CD14-positive monocyte (primary cell): ENCODE data around the gene RFNG. TPM values are rescaled to one million over a fixed set of nuclear protein-coding genes. Genes with fewer than 3 reads are reported as not detected.

Source experiments
- DNase-seq, 3 donors: peaks; one replicate each; pipeline ENCODE4 v3.0.0-alpha.2; 2011 to 2022
- H2AFZ ChIP-seq: 2 replicates; pipeline ENCODE4 v1.6.0; 2012; ENCODE audit warnings: mild to moderate bottlenecking, low read depth, low read length, inconsistent platforms; ENCODE audit not compliant: insufficient read depth, poor library complexity, severe bottlenecking
- H3K27ac ChIP-seq, 2 donors: 1 replicate in 1 of 2; 2 replicates in 1 of 2; pipeline ENCODE4 v1.5.1; 2012 to 2013; ENCODE audit warnings: low read length in 2 of 2, control low read depth in 1 of 2, inconsistent platforms in 1 of 2, low read depth in 1 of 2, mild to moderate bottlenecking in 1 of 2
- H3K27me3 ChIP-seq, 2 donors: one replicate each; pipeline versions ENCODE4 v1.6.0 to v1.6.1; 2011 to 2013; ENCODE audit warnings: low read length in 2 of 2; ENCODE audit not compliant: control insufficient read depth in 2 of 2, insufficient read depth in 2 of 2
- H3K36me3 ChIP-seq, 2 donors: replicated peaks in 1 of 2; 1 replicate in 1 of 2; 2 replicates in 1 of 2; pipeline versions ENCODE4 v1.5.1 to v1.6.1; 2012 to 2013; ENCODE audit warnings: low read length in 2 of 2, control low read depth in 1 of 2, inconsistent platforms in 1 of 2, mild to moderate bottlenecking in 1 of 2; ENCODE audit not compliant: insufficient read depth in 2 of 2, control insufficient read depth in 1 of 2
- H3K4me1 ChIP-seq, 2 donors: 1 replicate in 1 of 2; 2 replicates in 1 of 2; pipeline versions ENCODE4 v1.5.1 to v1.6.1; 2012 to 2013; ENCODE audit warnings: low read length in 2 of 2, control low read depth in 1 of 2, inconsistent platforms in 1 of 2, mild to moderate bottlenecking in 1 of 2, moderate library complexity in 1 of 2; ENCODE audit not compliant: insufficient read depth in 2 of 2, control insufficient read depth in 1 of 2
- H3K4me2 ChIP-seq: replicated peaks from 2 replicates; pipeline ENCODE3; 2012; ENCODE audit warnings: low read length, moderate library complexity, mild to moderate bottlenecking; ENCODE audit not compliant: poor library complexity, severe bottlenecking; ENCODE audit errors: extremely low read depth
- H3K4me3 ChIP-seq, 3 experiments: fragments of 200-600 bp in 1 of 3; sonication (generic) in 1 of 3; replicated peaks in 1 of 3; 1 replicate in 2 of 3; 2 replicates in 1 of 3; pipeline ENCODE4 v1.5.1; 2011 to 2013; ENCODE audit warnings: low read length in 3 of 3, mild to moderate bottlenecking in 3 of 3, control low read depth in 2 of 3, low read depth in 2 of 3, inconsistent platforms in 1 of 3, moderate library complexity in 1 of 3
- H3K79me2 ChIP-seq: 2 replicates; pipeline ENCODE4 v1.6.0; 2012; ENCODE audit warnings: mild to moderate bottlenecking, control low read depth, inconsistent platforms, low read length, moderate library complexity; ENCODE audit not compliant: insufficient read depth
- H3K9ac ChIP-seq: 2 replicates; pipeline ENCODE4 v1.6.0; 2017; ENCODE audit warnings: low read length, mild to moderate bottlenecking; ENCODE audit not compliant: insufficient read depth, poor library complexity, severe bottlenecking
- H3K9me3 ChIP-seq, 2 donors: replicated peaks in 1 of 2; 1 replicate in 1 of 2; 2 replicates in 1 of 2; pipeline versions ENCODE4 v1.5.1 to v1.6.1; 2012 to 2013; ENCODE audit warnings: low read length in 2 of 2, control low read depth in 1 of 2; ENCODE audit not compliant: control insufficient read depth in 1 of 2, insufficient read depth in 1 of 2
- H4K20me1 ChIP-seq: 2 replicates; pipeline ENCODE4 v1.6.0; 2012; ENCODE audit warnings: mild to moderate bottlenecking, low read length, control low read depth, moderate library complexity; ENCODE audit not compliant: insufficient read depth
- H3K27ac Mint-ChIP-seq, 7 donors: one replicate each; pipeline ENCODE4 v1.8.0; 2020; ENCODE audit warnings: mild to moderate bottlenecking in 7 of 7, mixed read lengths in 7 of 7, moderate library complexity in 6 of 7, inconsistent platforms in 2 of 7
- H3K27me3 Mint-ChIP-seq, 3 donors: one replicate each; pipeline ENCODE4 v1.8.0; 2021 to 2022; ENCODE audit warnings: low read depth in 3 of 3, mild to moderate bottlenecking in 3 of 3, mixed read lengths in 3 of 3, moderate library complexity in 3 of 3, inconsistent platforms in 1 of 3
- H3K36me3 Mint-ChIP-seq, 2 donors: one replicate each; pipeline ENCODE4 v1.8.0; 2020; ENCODE audit warnings: mixed read lengths in 2 of 2, inconsistent platforms in 1 of 2, mild to moderate bottlenecking in 1 of 2
- H3K4me1 Mint-ChIP-seq: one replicate; pipeline ENCODE4 v1.8.0; 2020; ENCODE audit warnings: mild to moderate bottlenecking, mixed read lengths
- H3K4me3 Mint-ChIP-seq, 2 donors: one replicate each; pipeline ENCODE4 v1.8.0; 2020; ENCODE audit warnings: mild to moderate bottlenecking in 2 of 2, mixed read lengths in 2 of 2, moderate library complexity in 1 of 2
- H3K9me3 Mint-ChIP-seq, 7 donors: one replicate each; pipeline ENCODE4 v1.8.0; 2020 to 2022; ENCODE audit warnings: mixed read lengths in 7 of 7, mild to moderate bottlenecking in 6 of 7, moderate library complexity in 6 of 7, inconsistent platforms in 2 of 7
- WGBS: methylation state at CpG from one replicate; pipeline ENCODE4 v1.1.5; 2013; ENCODE audit warnings: missing lambda C conversion rate; ENCODE audit not compliant: insufficient coverage; 5-methylcytosine and 5-hydroxymethylcytosine counted together
- intact Hi-C, 2 donors: fragments of 100-400 bp; cut with micrococcal nuclease; formaldehyde crosslinking; loops; one replicate each; pipeline versions ENCODE4 v1.15.0 to v1.15.1; 2023
- polyA plus RNA-seq, 3 donors: library from polyadenylated mRNA; depleted of rRNA in 1 of 3; unstranded in 2 of 3; stranded (reverse) in 1 of 3; fragments of 300-500 nt in 2 of 3; fragments of >200 nt in 1 of 3; fragmentation: Illumina TruSeq in 2 of 3; gene quantifications; 1 replicate in 2 of 3; 2 replicates in 1 of 3; pipeline ENCODE4 v1.2.3, GENCODE V29; 2012 to 2021
- TF ChIP-seq, protein P1 (sequence below): fragments of 200-600 bp; IDR thresholded peaks from one replicate; pipeline ENCODE4 v1.8.0; 2022; ENCODE audit warnings: antibody characterized with exemption, mild to moderate bottlenecking

Gene RFNG
- polyA plus RNA-seq, 3 donors, result 1.5 to 32.4 (median 4.1) TPM

DNA sequence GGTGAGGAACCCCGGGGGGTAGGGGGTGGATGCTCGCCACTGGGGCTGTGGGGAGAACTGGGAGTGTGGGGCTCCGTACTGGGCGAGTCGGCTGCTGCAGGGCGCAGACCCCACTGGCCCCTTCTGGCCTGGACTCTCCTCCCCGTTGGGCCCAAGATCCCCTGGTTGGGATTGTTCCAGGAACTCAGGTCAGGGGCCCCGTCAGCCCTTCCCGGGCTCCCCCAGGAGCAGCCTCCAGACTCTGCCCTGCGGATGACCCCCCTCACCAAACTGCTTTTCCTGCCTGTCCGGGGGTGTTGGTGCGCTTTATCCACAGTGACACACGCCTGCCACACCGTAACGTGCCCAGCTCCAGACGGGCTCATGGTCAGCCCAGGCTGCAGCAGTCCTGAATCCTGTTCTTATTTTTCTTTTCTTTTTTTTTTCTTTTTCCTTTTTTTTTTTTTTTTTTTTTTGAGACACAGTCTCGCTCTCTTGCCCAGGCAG is 50.0 kb downstream of the RFNG start:
- no peak overlapping the region for H3K27ac ChIP-seq
- no peaks in the 10 kb centered on the region for H3K4me1 Mint-ChIP-seq
- H3K9me3 Mint-ChIP-seq, result no peaks in the 10 kb centered on the region
- peaks cover 7 to 25% of the 10 kb centered on the region in 2 donors for H3K36me3 Mint-ChIP-seq
- H3K36me3 ChIP-seq, result peaks cover under 1 to 7% of the 10 kb centered on the region in 2 donors
- H3K9me3 ChIP-seq, result no peaks in the 10 kb centered on the region
- H3K27ac Mint-ChIP-seq, result peak overlapping the region in 1 of 7 donors; percentile 41
- H3K4me1 ChIP-seq, result no peaks in the 10 kb centered on the region
- H3K4me3 ChIP-seq, result no peak overlapping the region
- no peak for DNase-seq
- no peak overlapping the region for H2AFZ ChIP-seq
- WGBS, result 93% methylated on average over 15 of the region's 17 CpGs
- no peaks in the 10 kb centered on the region for H3K79me2 ChIP-seq
- H3K27me3 Mint-ChIP-seq, result peaks cover 0 to 3% (median 2%) of the 10 kb centered on the region in 3 donors
- no peak overlapping the region for H3K9ac ChIP-seq
- no peaks in the 10 kb centered on the region for H3K27me3 ChIP-seq
- no peak overlapping the region for H3K4me2 ChIP-seq
- intact Hi-C loops, result no loop called here
- no peak overlapping the region for H3K4me3 Mint-ChIP-seq
- TF ChIP-seq, protein P1, sequence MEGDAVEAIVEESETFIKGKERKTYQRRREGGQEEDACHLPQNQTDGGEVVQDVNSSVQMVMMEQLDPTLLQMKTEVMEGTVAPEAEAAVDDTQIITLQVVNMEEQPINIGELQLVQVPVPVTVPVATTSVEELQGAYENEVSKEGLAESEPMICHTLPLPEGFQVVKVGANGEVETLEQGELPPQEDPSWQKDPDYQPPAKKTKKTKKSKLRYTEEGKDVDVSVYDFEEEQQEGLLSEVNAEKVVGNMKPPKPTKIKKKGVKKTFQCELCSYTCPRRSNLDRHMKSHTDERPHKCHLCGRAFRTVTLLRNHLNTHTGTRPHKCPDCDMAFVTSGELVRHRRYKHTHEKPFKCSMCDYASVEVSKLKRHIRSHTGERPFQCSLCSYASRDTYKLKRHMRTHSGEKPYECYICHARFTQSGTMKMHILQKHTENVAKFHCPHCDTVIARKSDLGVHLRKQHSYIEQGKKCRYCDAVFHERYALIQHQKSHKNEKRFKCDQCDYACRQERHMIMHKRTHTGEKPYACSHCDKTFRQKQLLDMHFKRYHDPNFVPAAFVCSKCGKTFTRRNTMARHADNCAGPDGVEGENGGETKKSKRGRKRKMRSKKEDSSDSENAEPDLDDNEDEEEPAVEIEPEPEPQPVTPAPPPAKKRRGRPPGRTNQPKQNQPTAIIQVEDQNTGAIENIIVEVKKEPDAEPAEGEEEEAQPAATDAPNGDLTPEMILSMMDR, result no peak
- peaks cover 7% of the 10 kb centered on the region for H4K20me1 ChIP-seq

DNA sequence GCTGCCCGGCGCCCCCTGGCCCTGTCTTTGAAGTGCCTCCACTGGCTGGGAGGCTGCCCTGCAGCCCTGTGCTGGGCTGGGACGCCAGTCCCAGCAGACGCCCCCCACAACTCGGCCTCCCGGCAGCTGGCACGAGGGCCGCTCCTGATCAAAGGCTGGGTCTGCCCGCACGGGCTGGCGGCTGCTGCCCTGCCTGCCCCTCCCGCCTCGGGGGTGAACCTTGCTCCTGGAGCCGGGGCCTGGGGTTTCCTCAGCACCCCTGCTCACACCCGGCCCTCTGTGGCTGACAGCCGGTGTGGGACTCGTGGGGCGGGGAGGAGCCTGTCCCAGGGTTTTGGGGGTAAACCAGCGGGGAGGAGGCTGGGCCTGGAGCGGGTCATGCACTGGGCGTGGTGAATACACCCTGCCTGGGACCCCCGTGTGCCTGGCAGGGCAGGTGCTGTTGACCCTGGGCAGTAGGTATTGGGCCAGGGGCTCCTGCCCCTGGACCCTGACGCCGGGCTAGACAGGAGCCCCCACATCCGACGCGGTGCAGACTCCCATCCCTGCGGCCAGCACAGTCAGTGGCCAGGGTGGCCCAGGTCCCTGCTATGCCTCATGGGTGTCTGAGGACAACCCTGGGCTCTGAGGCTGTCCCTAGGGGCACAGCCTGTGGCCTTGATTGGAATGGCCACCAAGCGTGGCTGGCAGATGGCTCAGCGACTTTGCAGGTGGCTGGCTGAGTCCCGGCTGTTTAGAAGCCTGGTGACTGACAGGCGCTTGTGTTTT is 50.6 kb downstream of the RFNG start:
- no peak overlapping the region for H3K9ac ChIP-seq
- no peaks in the 10 kb centered on the region for H3K9me3 ChIP-seq
- H4K20me1 ChIP-seq, result peaks cover 7% of the 10 kb centered on the region
- Mint-ChIP-seq H3K4me3 (no peak overlapping the region), H3K36me3 (peaks cover 9 to 29% of the 10 kb centered on the region in 2 donors), H3K4me1 (no peaks in the 10 kb centered on the region), H3K27me3 (peaks cover 0 to 3% (median under 1%) of the 10 kb centered on the region in 3 donors), H3K27ac (no peak overlapping the region), H3K9me3 (peaks cover 0 to 2% (median 0%) of the 10 kb centered on the region in 7 donors)
- 96% methylated on average over 29 of the region's 32 CpGs for WGBS
- H3K4me1 ChIP-seq, result no peaks in the 10 kb centered on the region
- no peak overlapping the region for H3K4me3 ChIP-seq
- no peak overlapping the region for H2AFZ ChIP-seq
- no peaks in the 10 kb centered on the region for H3K27me3 ChIP-seq
- no peak overlapping the region for H3K27ac ChIP-seq
- TF ChIP-seq, protein P1, result no peak
- no peak for DNase-seq
- peaks cover 6 to 13% of the 10 kb centered on the region in 2 donors for H3K36me3 ChIP-seq
- H3K79me2 ChIP-seq, result no peaks in the 10 kb centered on the region
- intact Hi-C loops, result no loop called here
- no peak overlapping the region for H3K4me2 ChIP-seq
